ENCODE results near the gene RNF144A. TPM values are rescaled to one million over a fixed set of nuclear protein-coding genes. Genes with fewer than 3 reads are reported as not detected.

Gene RNF144A
- total RNA-seq, 1 donor from 2014 or later = 15.4 TPM

DNA sequence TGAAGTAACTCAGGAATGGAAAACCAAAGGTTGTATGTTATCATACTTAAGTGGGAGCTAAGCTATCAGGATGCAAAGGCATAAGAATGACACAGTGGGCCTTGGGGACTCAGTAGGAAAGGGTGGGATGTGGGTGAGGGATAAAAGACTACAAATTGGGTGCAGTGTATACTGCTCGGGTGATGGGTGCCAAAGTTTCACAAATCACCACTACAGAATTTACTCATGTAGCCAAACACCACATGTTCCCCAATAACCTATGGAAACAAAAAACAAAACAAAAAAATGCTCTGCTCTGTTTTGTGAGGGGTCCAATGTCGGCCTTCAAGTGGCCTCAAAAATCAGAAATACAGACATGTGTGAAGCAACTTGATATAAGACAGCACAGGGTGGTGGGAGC, 8.9 kb upstream of the RNF144A start:
- DNase-seq (ENCODE audit: low spot score) = no peak

DNA sequence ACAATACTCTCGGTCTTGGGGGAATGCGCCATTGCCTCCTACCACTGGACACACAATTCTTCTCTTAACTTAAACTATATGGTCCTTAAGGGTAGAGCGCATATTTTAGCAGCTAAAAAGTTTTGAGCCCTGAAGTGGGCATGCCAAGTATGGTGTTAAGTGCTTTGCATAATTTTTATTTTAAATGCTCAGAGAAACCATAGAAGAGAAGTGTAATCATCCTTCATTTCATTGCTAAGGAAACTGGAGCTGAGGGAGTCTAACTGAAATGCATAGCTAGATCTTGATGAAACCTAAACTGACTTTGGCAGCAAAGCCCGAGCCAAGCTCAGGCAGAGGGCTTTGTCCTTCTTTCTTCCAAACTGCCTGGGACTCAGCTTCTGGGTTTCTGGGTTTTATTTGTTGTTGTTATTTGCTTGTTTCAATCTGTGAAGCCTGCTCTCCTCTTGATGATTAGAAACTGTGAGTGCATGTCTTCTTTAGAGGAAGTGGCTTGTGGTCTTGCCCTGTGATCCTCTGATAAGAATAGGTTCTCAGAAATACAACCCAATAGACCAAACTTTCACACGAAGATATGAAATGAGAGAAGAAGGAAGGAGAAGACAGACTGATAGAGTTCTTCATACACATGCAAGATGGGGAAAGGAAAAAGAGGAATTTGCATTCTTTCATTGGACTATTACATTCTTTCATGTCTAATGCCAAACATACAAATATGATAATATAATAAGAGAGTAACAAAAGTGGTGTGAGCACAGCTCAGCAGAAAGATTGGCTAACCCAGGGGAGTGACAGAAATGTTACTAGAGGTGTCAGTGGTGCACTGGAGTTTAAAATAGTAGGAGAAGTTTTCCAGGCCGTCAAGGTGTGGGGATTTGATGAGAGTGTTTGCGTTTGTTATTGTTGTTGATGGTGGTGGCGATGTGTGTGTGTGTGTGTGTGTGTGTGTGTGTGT, 7.5 kb upstream of the RNF144A start:
- DNase-seq (ENCODE audit: low spot score) = no peak

- no peak for DNase-seq (ENCODE audit: low spot score)
Measured at GRCh38 chr2:6911721-6912120, 5.5 kb upstream of the RNF144A start.

- no peak for DNase-seq (ENCODE audit: low spot score)
Measured at GRCh38 chr2:6913415-6914157, 3.6 kb upstream of the RNF144A start.

GRCh38 chr2:6914828-6915227, 2.4 kb upstream of the RNF144A start:
- no peak for DNase-seq (ENCODE audit: low spot score)

DNA sequence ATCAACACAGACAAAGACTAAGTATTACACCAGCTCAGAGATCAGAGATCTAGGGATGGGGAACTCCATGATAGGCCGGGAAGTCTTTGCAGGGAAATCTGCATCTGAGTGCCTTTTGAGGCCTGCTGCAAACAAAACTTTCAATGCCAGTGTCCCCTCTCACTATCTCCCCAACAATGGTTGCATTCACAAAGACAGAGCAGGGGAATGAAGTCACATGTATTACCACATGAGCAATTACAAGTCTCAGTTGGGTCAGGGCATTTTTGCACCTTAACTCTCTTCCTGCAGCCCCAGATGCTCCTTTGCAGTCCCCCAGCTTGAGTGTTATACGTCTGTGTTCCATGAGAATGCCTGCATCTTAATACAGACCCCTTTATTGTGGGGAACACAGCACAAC, 1.8 kb upstream of the RNF144A start:
- no peak for DNase-seq (ENCODE audit: low spot score)

DNA sequence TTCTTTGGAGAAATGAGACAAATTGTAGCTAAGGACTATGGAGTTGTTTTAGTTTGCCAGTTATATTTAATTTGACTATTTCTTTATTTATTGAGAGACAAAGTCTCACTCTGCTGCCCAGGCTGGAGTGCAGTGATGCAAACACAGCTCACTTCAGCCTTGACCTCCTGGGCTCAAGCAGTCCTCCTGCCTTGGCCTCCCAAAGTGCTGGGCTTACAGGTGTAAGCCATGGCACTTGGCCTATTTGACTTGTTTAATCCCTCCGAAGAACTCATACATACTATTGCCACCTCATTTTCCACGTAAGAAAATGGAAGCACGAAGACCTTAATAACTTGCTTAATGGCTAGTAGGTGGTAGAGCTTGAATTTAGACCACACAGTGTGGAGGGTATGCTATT, 988 bp upstream of the RNF144A start:
- no peak for DNase-seq (ENCODE audit: low spot score)

GRCh38 chr2:6916736-6917070, 509 bp upstream of the RNF144A start:
- no peak for DNase-seq (ENCODE audit: low spot score)

- no peak for DNase-seq (ENCODE audit: low spot score)
Measured at GRCh38 chr2:6917761-6918421, 679 bp downstream of the RNF144A start.

DNA sequence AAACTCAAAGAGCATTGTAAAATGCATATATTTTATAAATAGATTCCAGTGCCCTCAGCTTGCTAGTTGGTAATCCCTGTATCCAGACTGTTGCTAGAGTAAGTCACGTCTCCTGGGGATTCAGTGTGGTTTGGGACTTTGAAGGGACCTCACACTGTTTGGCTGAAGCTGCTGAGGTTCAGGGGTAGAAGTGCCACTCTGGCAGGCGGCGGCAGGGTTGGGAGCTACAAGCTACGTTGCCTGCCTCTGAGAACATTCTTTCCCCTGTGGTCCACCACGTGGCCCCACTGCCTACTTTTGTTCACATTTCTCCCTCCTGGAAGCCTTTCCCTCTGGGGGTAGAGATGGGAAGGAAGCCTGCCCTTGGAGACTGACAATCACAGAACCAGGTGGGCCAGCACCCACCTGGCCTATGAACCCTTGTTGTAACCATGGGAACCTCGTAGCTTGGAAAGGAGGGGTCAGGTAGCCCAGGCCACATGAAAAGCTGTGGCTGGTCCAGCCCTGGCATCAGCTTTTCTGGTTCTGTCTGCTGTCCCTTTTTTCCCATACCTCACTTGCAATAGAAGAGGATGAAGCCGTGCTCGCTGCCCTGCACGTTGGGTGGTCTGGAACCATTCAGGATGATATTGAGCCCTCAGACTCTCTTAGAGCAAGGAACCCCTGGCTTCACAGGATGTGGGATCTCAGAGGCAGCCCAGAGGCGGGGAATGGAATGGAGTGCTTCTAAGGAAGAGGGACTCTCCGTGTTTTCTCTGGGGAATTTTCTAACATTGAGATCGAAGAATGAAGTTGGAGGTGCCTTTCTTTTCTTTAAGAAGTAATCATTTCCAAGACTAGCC, 2.9 kb downstream of the RNF144A start:
- DNase-seq (ENCODE audit: low spot score) = no peak

DNA sequence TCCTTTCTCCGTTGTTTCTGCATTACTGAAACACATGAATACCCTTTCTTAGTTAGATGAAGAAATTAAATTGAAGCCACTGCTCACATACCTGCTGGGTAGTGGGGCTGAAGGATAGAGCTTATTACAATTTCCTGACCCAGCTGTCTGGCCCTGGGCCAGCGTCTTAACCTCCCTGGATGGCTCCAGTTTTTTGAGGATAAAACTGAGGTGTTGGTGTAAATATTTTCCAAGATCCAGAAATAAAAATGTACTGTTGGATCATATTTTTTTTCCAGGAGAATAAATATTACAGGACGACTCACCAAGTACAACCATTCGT, 3.5 kb downstream of the RNF144A start:
- no peak for DNase-seq (ENCODE audit: low spot score)

GRCh38 chr2:6921321-6921922, 4.2 kb downstream of the RNF144A start:
- no peak for DNase-seq (ENCODE audit: low spot score)

GRCh38 chr2:6922201-6922656, 5.0 kb downstream of the RNF144A start:
- DNase-seq (ENCODE audit: low spot score) = no peak

DNA sequence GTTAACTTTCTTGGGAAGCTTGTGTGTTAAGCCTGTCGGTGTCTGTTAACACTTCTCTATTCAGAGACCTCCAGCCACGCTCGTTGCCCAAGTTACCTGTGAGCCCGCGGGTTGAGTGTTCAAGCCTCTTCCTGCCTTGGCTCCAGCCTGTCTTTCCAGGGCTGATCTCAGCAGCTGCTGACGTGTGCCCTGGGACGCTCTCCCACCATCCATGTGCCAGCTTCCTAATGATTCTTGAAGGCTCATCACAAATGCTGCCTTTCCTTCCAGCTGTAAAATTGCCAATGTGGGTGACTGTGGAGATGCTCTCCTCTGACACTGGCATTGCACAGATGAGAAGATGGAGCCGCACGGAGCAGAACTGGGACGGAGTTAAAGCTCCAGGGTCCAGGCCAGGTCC, 6.1 kb downstream of the RNF144A start:
- DNase-seq (ENCODE audit: low spot score) = no peak

DNA sequence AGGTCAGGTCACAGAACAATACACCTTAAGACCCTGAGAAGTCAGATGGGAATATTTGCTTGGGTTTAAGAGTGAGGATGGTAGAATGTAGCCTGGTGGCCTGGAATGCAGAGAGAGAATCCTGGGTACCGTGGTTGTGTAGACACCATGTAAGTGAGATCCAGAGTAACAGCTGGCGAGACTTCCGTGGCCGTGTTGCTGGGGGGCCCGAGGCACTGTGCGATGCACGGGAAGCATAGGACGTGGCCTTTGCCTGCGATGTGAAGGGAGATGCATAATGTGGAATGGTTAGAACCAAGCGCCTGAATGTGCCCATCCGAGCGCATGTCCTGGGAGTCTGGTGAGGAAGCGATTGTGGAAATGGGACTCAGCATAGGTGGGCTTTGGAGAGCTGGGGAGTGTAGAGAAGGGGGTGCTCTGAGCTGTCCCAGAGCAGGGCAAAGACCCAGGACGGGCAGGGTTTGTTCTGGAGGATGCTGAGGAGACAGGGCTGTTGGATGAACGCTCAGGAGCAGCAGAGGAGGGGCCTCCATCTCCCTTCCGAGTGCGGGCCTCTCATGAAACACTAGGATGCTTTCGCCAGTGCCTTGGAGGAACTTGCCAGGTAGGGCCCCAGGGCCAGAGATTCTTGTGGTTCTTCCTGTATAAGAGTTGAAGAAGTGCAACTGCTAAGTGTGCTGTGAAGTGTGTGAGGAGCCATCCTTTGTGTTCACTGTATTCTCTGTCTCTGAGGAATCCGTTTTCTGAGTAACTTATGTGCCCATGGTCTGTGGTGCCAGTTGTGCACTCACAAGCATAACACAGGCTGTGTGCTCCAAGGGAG, 7.1 kb downstream of the RNF144A start:
- DNase-seq (ENCODE audit: low spot score) = no peak

- DNase-seq (ENCODE audit: low spot score) = no peak
Measured at GRCh38 chr2:6924924-6925409, 7.8 kb downstream of the RNF144A start.

- no peak for DNase-seq (ENCODE audit: low spot score)
Measured at GRCh38 chr2:6926071-6926732, 9.0 kb downstream of the RNF144A start.

- peak; percentile 85 for DNase-seq (ENCODE audit: low spot score)
Measured at GRCh38 chr2:6927186-6927585, 10.0 kb downstream of the RNF144A start.

DNA sequence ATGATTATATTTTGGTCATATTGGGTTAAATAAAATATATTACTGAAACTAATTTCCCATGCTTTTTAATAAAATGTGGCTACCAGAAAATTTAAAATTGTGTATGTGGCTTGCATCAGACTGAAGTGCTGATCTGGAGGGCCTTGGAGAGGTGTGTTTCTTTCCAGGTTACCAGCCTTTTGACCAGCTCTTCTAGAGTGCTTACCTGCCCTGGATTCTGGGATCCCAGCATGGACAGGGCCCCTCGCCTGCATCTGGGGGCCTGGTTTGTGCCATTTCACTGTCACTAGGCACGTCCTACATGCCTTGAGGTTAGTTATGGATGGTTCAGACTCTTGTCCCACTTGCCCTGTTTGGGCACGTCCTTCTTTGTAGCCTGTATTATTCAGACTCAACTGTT, 10.5 kb downstream of the RNF144A start:
- DNase-seq (ENCODE audit: low spot score) = no peak

- no peak for DNase-seq (ENCODE audit: low spot score)
Measured at GRCh38 chr2:6928452-6928851, 11.2 kb downstream of the RNF144A start.

Data from mucosa of gallbladder (tissue), 1 donor.